ENCODE data around the gene GPR142.
"Not testable (repeated sequence)": the region's sequence is repeated elsewhere in the genome, so short reads cannot be mapped to it uniquely, and the experiment has no call there.

- not testable (repeated sequence) for TF ChIP-seq ZBED1 (IDR thresholded peaks at IDR 0.05; ENCODE audit: borderline replicate concordance); POLR2AphosphoS5 (IDR thresholded peaks at IDR 0.05; ENCODE audit: low read length); CTCF (IDR thresholded peaks at IDR 0.05 in 2 of 3, conservative IDR thresholded peaks at IDR 0.05 in 1 of 3; ENCODE audit: control insufficient read depth in 2 of 3, extremely low read depth in 1 of 3, insufficient read depth in 1 of 3, low read depth in 3 of 3, low read length in 3 of 3); EZH2 (IDR thresholded peaks at IDR 0.05; ENCODE audit: borderline replicate concordance, control insufficient read depth, low read depth, low read length); SMC3 (IDR thresholded peaks at IDR 0.05; ENCODE audit: borderline replicate concordance, low read length); POLR2A (IDR thresholded peaks at IDR 0.05; ENCODE audit: low read depth, low read length); RCOR1 (conservative IDR thresholded peaks at IDR 0.05; ENCODE audit: low read depth, low read length); RAD21 (IDR thresholded peaks at IDR 0.05; ENCODE audit: insufficient read depth, low read depth, low read length); NFIC (IDR thresholded peaks at IDR 0.05; ENCODE audit: low read depth, low read length)
These were observed 38.0 kb downstream of the GPR142 start for GRCh38 chr17:74405311-74405710.

All from GM12878 (cell line).